ENCODE data around the gene CREM. TPM values are rescaled to one million over a fixed set of nuclear protein-coding genes. Genes with fewer than 3 reads are reported as not detected.

The CREM gene
- total and polyA plus RNA-seq, 2 experiments from 2014 or later: 40.9 to 43.8 TPM

- H3K36me3 Mint-ChIP-seq (ENCODE audit: low read depth): no peaks in the 10 kb centered on the region
- H3K4me3 ChIP-seq: no peak overlapping the region
- DNase-seq (ENCODE audit: low spot score): no peak
Measured at GRCh38 chr10:35184527-35185171, 58.0 kb downstream of the CREM start.

More at GRCh38 chr10:35184527-35185171, 58.0 kb downstream of the CREM start:
- H3K27me3 ChIP-seq (ENCODE audit: insufficient read depth): no peaks in the 10 kb centered on the region
- H4K20me1 ChIP-seq (replicated peaks; ENCODE audit: insufficient read depth): no peaks in the 10 kb centered on the region
- no peaks in the 10 kb centered on the region for H3K79me2 ChIP-seq (replicated peaks; ENCODE audit: insufficient read depth)
- no peak for ATAC-seq
- H3F3A ChIP-seq (replicated peaks; ENCODE audit: low read depth): no peaks in the 10 kb centered on the region
- H3K9me2 ChIP-seq (ENCODE audit: insufficient read depth): no peaks in the 10 kb centered on the region
- Mint-ChIP-seq H3K4me1 (peaks cover 2% of the 10 kb centered on the region; the same call in 1 of the 3 replicates), H3K9me3 (no peaks in the 10 kb centered on the region), H3K27me3 (ENCODE audit: insufficient read depth, low read depth, poor library complexity) (no peaks in the 10 kb centered on the region), H3K4me3 (no peak overlapping the region), H3K27ac (no peak overlapping the region; the same call in 1 of the 2 replicates)
- H3K36me3 ChIP-seq (ENCODE audit: insufficient read depth): no peaks in the 10 kb centered on the region
- H3K4me1 ChIP-seq (ENCODE audit: insufficient read depth): no peaks in the 10 kb centered on the region
- no peak overlapping the region; the same call in 1 of the 2 replicates for H3K27ac ChIP-seq (ENCODE audit: low read depth)
- H2AFZ ChIP-seq: no peak overlapping the region
- TF ChIP-seq POLR2AphosphoS5 (IDR thresholded peaks at IDR 0.05; ENCODE audit: low read depth) (no peak), NANOG (IDR thresholded peaks at IDR 0.05; ENCODE audit: borderline replicate concordance) (no peak), ZNF462 (CRISPR knock-in tag; IDR thresholded peaks at IDR 0.05) (no peak), ZNF114 (CRISPR knock-in tag; IDR thresholded peaks at IDR 0.05) (no peak), STAT1 (IDR thresholded peaks at IDR 0.05; ENCODE audit: unreplicated experiment) (no peak), JUNB (IDR thresholded peaks at IDR 0.05; ENCODE audit: unreplicated experiment) (no peak), CREB1 (CRISPR knock-in tag; IDR thresholded peaks at IDR 0.05; ENCODE audit: low read depth) (no peak), ZNF331 (CRISPR knock-in tag; IDR thresholded peaks at IDR 0.05; ENCODE audit: low read depth) (no peak), REST (IDR thresholded peaks at IDR 0.05; ENCODE audit: unreplicated experiment) (no peak)
- TF ChIP-seq, protein P1, sequence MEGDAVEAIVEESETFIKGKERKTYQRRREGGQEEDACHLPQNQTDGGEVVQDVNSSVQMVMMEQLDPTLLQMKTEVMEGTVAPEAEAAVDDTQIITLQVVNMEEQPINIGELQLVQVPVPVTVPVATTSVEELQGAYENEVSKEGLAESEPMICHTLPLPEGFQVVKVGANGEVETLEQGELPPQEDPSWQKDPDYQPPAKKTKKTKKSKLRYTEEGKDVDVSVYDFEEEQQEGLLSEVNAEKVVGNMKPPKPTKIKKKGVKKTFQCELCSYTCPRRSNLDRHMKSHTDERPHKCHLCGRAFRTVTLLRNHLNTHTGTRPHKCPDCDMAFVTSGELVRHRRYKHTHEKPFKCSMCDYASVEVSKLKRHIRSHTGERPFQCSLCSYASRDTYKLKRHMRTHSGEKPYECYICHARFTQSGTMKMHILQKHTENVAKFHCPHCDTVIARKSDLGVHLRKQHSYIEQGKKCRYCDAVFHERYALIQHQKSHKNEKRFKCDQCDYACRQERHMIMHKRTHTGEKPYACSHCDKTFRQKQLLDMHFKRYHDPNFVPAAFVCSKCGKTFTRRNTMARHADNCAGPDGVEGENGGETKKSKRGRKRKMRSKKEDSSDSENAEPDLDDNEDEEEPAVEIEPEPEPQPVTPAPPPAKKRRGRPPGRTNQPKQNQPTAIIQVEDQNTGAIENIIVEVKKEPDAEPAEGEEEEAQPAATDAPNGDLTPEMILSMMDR (conservative IDR thresholded peaks at IDR 0.05; ENCODE audit: low read depth in 2 of 2): no peak
- TF ChIP-seq, protein P2, sequence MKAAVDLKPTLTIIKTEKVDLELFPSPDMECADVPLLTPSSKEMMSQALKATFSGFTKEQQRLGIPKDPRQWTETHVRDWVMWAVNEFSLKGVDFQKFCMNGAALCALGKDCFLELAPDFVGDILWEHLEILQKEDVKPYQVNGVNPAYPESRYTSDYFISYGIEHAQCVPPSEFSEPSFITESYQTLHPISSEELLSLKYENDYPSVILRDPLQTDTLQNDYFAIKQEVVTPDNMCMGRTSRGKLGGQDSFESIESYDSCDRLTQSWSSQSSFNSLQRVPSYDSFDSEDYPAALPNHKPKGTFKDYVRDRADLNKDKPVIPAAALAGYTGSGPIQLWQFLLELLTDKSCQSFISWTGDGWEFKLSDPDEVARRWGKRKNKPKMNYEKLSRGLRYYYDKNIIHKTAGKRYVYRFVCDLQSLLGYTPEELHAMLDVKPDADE (IDR thresholded peaks at IDR 0.05): no peak
- no peak overlapping the region for H3K4me2 ChIP-seq

All from GM23338 (cell line).